HEK293T (cell line): ENCODE results near the gene C10orf95.

Experiments
- CTCF ChIA-PET: fragments of 350-600 bp; formaldehyde crosslinking; extraction: SDS; loops from one replicate; lab custom pipeline; 2021; ENCODE audit warnings: antibody characterized with exemption, inconsistent platforms; lab: Yijun Ruan, JAX
- POLR2A ChIA-PET: fragments of 350-600 bp; formaldehyde crosslinking; extraction: SDS; loops from one replicate; lab custom pipeline; 2020; ENCODE audit warnings: antibody characterized with exemption, inconsistent platforms; lab: Yijun Ruan, JAX
- DNase-seq: peaks from one replicate; pipeline ENCODE4 v3.0.0; 2012; ENCODE audit warnings: mixed read lengths; ENCODE audit errors: extremely low spot score
- ARNT ChIP-seq: fragments of 450-650 bp; IDR thresholded peaks from 2 replicates; pipeline ENCODE4 v1.6.1; 2017; ENCODE audit warnings: mild to moderate bottlenecking
- BHLHE40 ChIP-seq: fragments of 450-650 bp; IDR thresholded peaks from 2 replicates; pipeline ENCODE4 v1.6.1; 2016; ENCODE audit warnings: mild to moderate bottlenecking, moderate library complexity, borderline replicate concordance
- CTBP1 ChIP-seq: fragments of 450-650 bp; IDR thresholded peaks from 2 replicates; pipeline ENCODE4 v1.6.1; 2016; ENCODE audit warnings: borderline replicate concordance
- ELF4 ChIP-seq: fragments of 450-650 bp; IDR thresholded peaks from 2 replicates; pipeline ENCODE4 v1.6.1; 2017; ENCODE audit warnings: antibody characterized with exemption
- FOXA1 ChIP-seq: fragments of 450-650 bp; IDR thresholded peaks from 2 replicates; pipeline ENCODE4 v1.6.1; 2016; ENCODE audit warnings: mild to moderate bottlenecking
- FOXK2 ChIP-seq: fragments of 450-650 bp; IDR thresholded peaks from 2 replicates; pipeline ENCODE4 v1.6.1; 2016; ENCODE audit warnings: mild to moderate bottlenecking
- FOXM1 ChIP-seq: fragments of 450-650 bp; IDR thresholded peaks from 2 replicates; pipeline ENCODE4 v1.6.1; 2017; ENCODE audit warnings: mild to moderate bottlenecking, borderline replicate concordance
- HDGF ChIP-seq: fragments of 450-650 bp; IDR thresholded peaks from 2 replicates; pipeline ENCODE4 v1.6.1; 2017; ENCODE audit warnings: antibody characterized with exemption, borderline replicate concordance
- L3MBTL2 ChIP-seq: fragments of 450-650 bp; conservative IDR thresholded peaks from 2 replicates; pipeline ENCODE4 v1.6.1; 2016; ENCODE audit warnings: mild to moderate bottlenecking
- LEF1 ChIP-seq: fragments of 450-650 bp; IDR thresholded peaks from 2 replicates; pipeline ENCODE4 v1.6.1; 2017; ENCODE audit warnings: mild to moderate bottlenecking, borderline replicate concordance
- NFRKB ChIP-seq: fragments of 450-650 bp; IDR thresholded peaks from 2 replicates; pipeline ENCODE4 v1.6.1; 2016; ENCODE audit warnings: mild to moderate bottlenecking, moderate library complexity
- PKNOX1 ChIP-seq: fragments of 450-650 bp; IDR thresholded peaks from 2 replicates; pipeline ENCODE4 v1.6.1; 2016
- SP1 ChIP-seq: fragments of 450-650 bp; IDR thresholded peaks from 2 replicates; pipeline ENCODE4 v1.6.1; 2017
- SUZ12 ChIP-seq: fragments of 450-650 bp; IDR thresholded peaks from 2 replicates; pipeline ENCODE4 v1.6.1; 2016; ENCODE audit warnings: mild to moderate bottlenecking
- TARDBP ChIP-seq: fragments of 450-650 bp; IDR thresholded peaks from 2 replicates; pipeline ENCODE4 v1.6.1; 2016
- ZNF384 ChIP-seq: fragments of 450-650 bp; IDR thresholded peaks from 2 replicates; pipeline ENCODE4 v1.6.1; 2016

The C10orf95 gene

GRCh38 chr10:102420181-102420713 is 31.1 kb downstream of the C10orf95 start:
- ChIA-PET POLR2A (interaction anchor here (0.7 to 5.8 kb wide), 20 partner anchors 9 to 301 kb away, joined by 3 to 75 read pairs (median 4); partner anchors contain the start of genes ACTR1A, C10orf95, CUEDC2 and NFKB2), CTCF (interaction anchor here (0.7 to 4.0 kb wide), 6 partner anchors 11 to 189 kb away, joined by 3 to 14 read pairs (median 6); partner anchors contain the start of gene CUEDC2)
- no peak for DNase-seq
- TF ChIP-seq CTBP1 (no peak), LEF1 (no peak), TARDBP (no peak), SP1 (no peak), NFRKB (no peak), HDGF (no peak), FOXM1 (no peak), SUZ12 (no peak), PKNOX1 (no peak), ZNF384 (no peak), FOXA1 (no peak), ELF4 (no peak), L3MBTL2 (no peak), BHLHE40 (no peak), ARNT (no peak), FOXK2 (no peak)

- CTCF ChIA-PET, result interaction anchor here (1.0 to 4.0 kb wide), 5 partner anchors 13 to 188 kb away, joined by 4 to 14 read pairs (median 6); partner anchors contain the start of gene CUEDC2
- POLR2A ChIA-PET, result interaction anchor here (0.6 to 5.8 kb wide), 13 partner anchors 8 to 301 kb away, joined by 3 to 75 read pairs (median 4); partner anchors contain the start of genes ACTR1A, C10orf95, CUEDC2 and NFKB2
- TF ChIP-seq ELF4 (no peak), ARNT (no peak), LEF1 (no peak)
- DNase-seq, result peak; percentile 91
These were observed 31.8 kb downstream of the C10orf95 start for GRCh38 chr10:102419269-102420180.

- no peak for DNase-seq
- TF ChIP-seq L3MBTL2 (no peak; the same call in 1 of the 2 replicates), TARDBP (no peak), SP1 (no peak), LEF1 (no peak), FOXA1 (no peak), NFRKB (no peak), BHLHE40 (no peak), ZNF384 (no peak), FOXM1 (no peak), SUZ12 (no peak), ARNT (no peak), ELF4 (no peak), CTBP1 (no peak)
- ChIA-PET POLR2A (no interaction called here), CTCF (interaction anchor here (1.3 kb wide), 1 partner anchor 19 kb away, joined by 3 read pairs; no protein-coding TSS in a partner anchor)
These were observed 32.6 kb downstream of the C10orf95 start, which contains the start of gene PSD for GRCh38 chr10:102418622-102419268. Gene PSD (minus strand): TSS chr10:102418785. CDS start chr10:102417038, 1,747 bp downstream.

- no peak for DNase-seq
- CTCF ChIA-PET, result no interaction called here
- POLR2A ChIA-PET, result no interaction called here
- TF ChIP-seq BHLHE40, result no peak
- no peak for TF ChIP-seq FOXM1
- no peak for TF ChIP-seq HDGF
- no peak for TF ChIP-seq TARDBP
- no peak for TF ChIP-seq L3MBTL2
- TF ChIP-seq LEF1, result no peak
- TF ChIP-seq SP1, result no peak
- no peak for TF ChIP-seq SUZ12
- TF ChIP-seq NFRKB, result no peak
- TF ChIP-seq CTBP1, result no peak
- TF ChIP-seq FOXA1, result no peak
- no peak for TF ChIP-seq ZNF384
- no peak for TF ChIP-seq PKNOX1
- no peak for TF ChIP-seq FOXK2
- TF ChIP-seq ELF4, result no peak
- TF ChIP-seq ARNT, result no peak
These were observed 34.6 kb downstream of the C10orf95 start for GRCh38 chr10:102416695-102417094.

- TF ChIP-seq L3MBTL2 (no peak), FOXA1 (no peak), ELF4 (no peak), PKNOX1 (no peak)
- CTCF ChIA-PET, result interaction anchor here (0.8 kb wide), 1 partner anchor 12 kb away, joined by 3 read pairs; no protein-coding TSS in a partner anchor
- POLR2A ChIA-PET, result no interaction called here
- DNase-seq, result no peak
These were observed 35.1 kb downstream of the C10orf95 start for GRCh38 chr10:102416283-102416682.
